SK-N-SH treated with all-trans-retinoic acid at 6 μM for 48 hours (cell line): Measurements from ENCODE around the gene AGAP3.

Source experiments
- ATAC-seq: fragments of 200-7000 bp; cut with Tn5 transposase; 3 replicates; pipeline ENCODE4 v1.9.1; 2020; ENCODE audit warnings: mild to moderate bottlenecking, moderate library complexity
- BACH2 ChIP-seq: fragments of 250-450 bp; sonication (Bioruptor Pico); IDR thresholded peaks from 2 replicates; pipeline ENCODE4 v1.9.0; 2021; ENCODE audit warnings: mild to moderate bottlenecking, borderline replicate concordance
- CREB5 ChIP-seq: fragments of 250-450 bp; sonication (Bioruptor Pico); IDR thresholded peaks from 2 replicates; pipeline ENCODE4 v1.5.1; 2020; ENCODE audit warnings: low read depth, mild to moderate bottlenecking, moderate library complexity
- CSDC2 ChIP-seq: fragments of 250-450 bp; sonication (Bioruptor Pico); IDR thresholded peaks from 2 replicates; pipeline ENCODE4 v1.5.0; 2020; ENCODE audit warnings: mild to moderate bottlenecking, moderate library complexity
- CSRNP3 ChIP-seq: fragments of 250-450 bp; sonication (Bioruptor Pico); IDR thresholded peaks from 2 replicates; pipeline ENCODE4 v1.5.1; 2021; ENCODE audit warnings: mild to moderate bottlenecking, moderate library complexity
- ESRRG ChIP-seq: fragments of 250-450 bp; sonication (Bioruptor Pico); IDR thresholded peaks from 2 replicates; pipeline ENCODE4 v1.6.1; 2021; ENCODE audit warnings: mild to moderate bottlenecking
- ISL1 ChIP-seq: fragments of 250-450 bp; sonication (Bioruptor Pico); IDR thresholded peaks from 2 replicates; pipeline ENCODE4 v2.1.2; 2022; ENCODE audit warnings: mild to moderate bottlenecking, moderate library complexity
- OSR1 ChIP-seq: fragments of 250-450 bp; sonication (Bioruptor Pico); IDR thresholded peaks from 2 replicates; pipeline ENCODE4 v1.8.0; 2022; ENCODE audit warnings: moderate library complexity, mild to moderate bottlenecking, inconsistent platforms
- PATZ1 ChIP-seq: fragments of 250-450 bp; sonication (Bioruptor Pico); IDR thresholded peaks from 2 replicates; pipeline ENCODE4 v1.8.0; 2020; ENCODE audit warnings: mild to moderate bottlenecking, moderate library complexity, borderline replicate concordance
- PPARA ChIP-seq: fragments of 250-450 bp; sonication (Bioruptor Pico); IDR thresholded peaks from 2 replicates; pipeline ENCODE4 v1.5.0; 2020; ENCODE audit warnings: mild to moderate bottlenecking, borderline replicate concordance
- RARB ChIP-seq: fragments of 250-450 bp; sonication (Bioruptor Pico); IDR thresholded peaks from 2 replicates; pipeline ENCODE4 v1.8.0; 2021; ENCODE audit warnings: mild to moderate bottlenecking, moderate library complexity
- SNAI2 ChIP-seq: fragments of 250-450 bp; sonication (Bioruptor Pico); IDR thresholded peaks from 2 replicates; pipeline ENCODE4 v1.5.0; 2020; ENCODE audit warnings: mild to moderate bottlenecking, moderate library complexity
- TCF4 ChIP-seq: fragments of 250-450 bp; sonication (Bioruptor Pico); IDR thresholded peaks from 2 replicates; pipeline ENCODE4 v1.8.0; 2021; ENCODE audit warnings: mild to moderate bottlenecking, moderate library complexity, borderline replicate concordance
- TOX ChIP-seq: fragments of 250-450 bp; sonication (Bioruptor Pico); IDR thresholded peaks from 2 replicates; pipeline ENCODE4 v1.8.0; 2021; ENCODE audit warnings: mild to moderate bottlenecking, moderate library complexity, borderline replicate concordance
- ZC3H10 ChIP-seq: fragments of 250-450 bp; sonication (Bioruptor Pico); IDR thresholded peaks from 2 replicates; pipeline ENCODE4 v1.5.1; 2021; ENCODE audit warnings: mild to moderate bottlenecking, moderate library complexity
- ZFP3 ChIP-seq: fragments of 250-450 bp; sonication (Bioruptor Pico); IDR thresholded peaks from 2 replicates; pipeline ENCODE4 v1.5.0; 2020; ENCODE audit warnings: mild to moderate bottlenecking, moderate library complexity
- ZFP30 ChIP-seq: fragments of 450-650 bp; formaldehyde crosslinking; IDR thresholded peaks from 2 replicates; pipeline ENCODE4 v1.5.0; 2022; ENCODE audit warnings: mild to moderate bottlenecking, moderate library complexity
- ZNF565 ChIP-seq: fragments of 450-650 bp; formaldehyde crosslinking; conservative IDR thresholded peaks from 2 replicates; pipeline ENCODE4 v1.5.0; 2020; ENCODE audit warnings: low read depth, mild to moderate bottlenecking, moderate library complexity
- ZNF70 ChIP-seq: fragments of 450-650 bp; formaldehyde crosslinking; IDR thresholded peaks from 2 replicates; pipeline ENCODE4 v1.5.0; 2020; ENCODE audit warnings: mild to moderate bottlenecking, moderate library complexity
- TF ChIP-seq, protein P1 (sequence below): fragments of 250-450 bp; sonication (Bioruptor Pico); IDR thresholded peaks from 2 replicates; pipeline ENCODE4 v1.8.0; 2021; ENCODE audit warnings: low read depth, mild to moderate bottlenecking, moderate library complexity, borderline replicate concordance

The AGAP3 gene

DNA sequence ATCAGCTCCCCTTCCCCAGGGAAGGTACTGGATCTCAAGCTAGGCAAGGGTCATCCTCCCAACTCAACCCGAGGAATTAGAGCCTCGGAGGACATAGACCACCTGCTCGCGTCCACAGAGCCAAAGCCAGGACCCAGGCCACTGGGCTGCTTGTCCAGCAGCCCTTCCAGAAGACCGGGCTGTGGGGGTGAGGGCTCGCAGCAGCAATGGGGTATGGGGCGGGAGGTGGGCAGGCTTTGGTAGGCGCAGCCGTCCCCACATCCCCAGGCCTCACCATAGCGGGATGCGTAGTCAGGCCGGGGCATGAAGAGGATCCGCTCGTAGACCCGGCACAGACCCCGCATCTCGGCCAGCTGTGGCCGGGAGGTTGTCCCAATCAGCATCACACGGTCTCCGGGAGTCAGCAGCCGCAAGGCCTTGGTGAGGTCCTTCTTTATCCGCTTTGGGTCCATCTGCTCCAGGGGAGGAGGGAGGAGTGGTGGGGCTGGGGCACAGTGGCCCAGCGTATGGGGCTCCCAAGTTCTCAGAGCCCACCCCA, 105.8 kb downstream of the AGAP3 start:
- no peak for TF ChIP-seq CSRNP3
- TF ChIP-seq ISL1: no peak
- TF ChIP-seq ZC3H10 (CRISPR knock-in tag): no peak
- TF ChIP-seq BACH2 (CRISPR knock-in tag): no peak
- TF ChIP-seq ZNF70 (CRISPR knock-in tag): no peak
- TF ChIP-seq OSR1 (CRISPR knock-in tag): no peak
- TF ChIP-seq, protein P1, sequence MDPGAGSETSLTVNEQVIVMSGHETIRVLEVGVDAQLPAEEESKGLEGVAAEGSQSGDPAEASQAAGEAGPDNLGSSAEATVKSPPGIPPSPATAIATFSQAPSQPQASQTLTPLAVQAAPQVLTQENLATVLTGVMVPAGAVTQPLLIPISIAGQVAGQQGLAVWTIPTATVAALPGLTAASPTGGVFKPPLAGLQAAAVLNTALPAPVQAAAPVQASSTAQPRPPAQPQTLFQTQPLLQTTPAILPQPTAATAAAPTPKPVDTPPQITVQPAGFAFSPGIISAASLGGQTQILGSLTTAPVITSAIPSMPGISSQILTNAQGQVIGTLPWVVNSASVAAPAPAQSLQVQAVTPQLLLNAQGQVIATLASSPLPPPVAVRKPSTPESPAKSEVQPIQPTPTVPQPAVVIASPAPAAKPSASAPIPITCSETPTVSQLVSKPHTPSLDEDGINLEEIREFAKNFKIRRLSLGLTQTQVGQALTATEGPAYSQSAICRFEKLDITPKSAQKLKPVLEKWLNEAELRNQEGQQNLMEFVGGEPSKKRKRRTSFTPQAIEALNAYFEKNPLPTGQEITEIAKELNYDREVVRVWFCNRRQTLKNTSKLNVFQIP: no peak
- TF ChIP-seq TOX: no peak
- TF ChIP-seq PATZ1 (CRISPR knock-in tag): no peak
- no peak for TF ChIP-seq CSDC2 (CRISPR knock-in tag)
- no peak for TF ChIP-seq ESRRG (CRISPR knock-in tag)
- TF ChIP-seq ZNF565 (CRISPR knock-in tag): no peak
- TF ChIP-seq CREB5: no peak
- no peak for TF ChIP-seq ZFP3 (CRISPR knock-in tag)
- TF ChIP-seq RARB (CRISPR knock-in tag): no peak
- TF ChIP-seq ZFP30 (CRISPR knock-in tag): no peak
- ATAC-seq: no peak

DNA sequence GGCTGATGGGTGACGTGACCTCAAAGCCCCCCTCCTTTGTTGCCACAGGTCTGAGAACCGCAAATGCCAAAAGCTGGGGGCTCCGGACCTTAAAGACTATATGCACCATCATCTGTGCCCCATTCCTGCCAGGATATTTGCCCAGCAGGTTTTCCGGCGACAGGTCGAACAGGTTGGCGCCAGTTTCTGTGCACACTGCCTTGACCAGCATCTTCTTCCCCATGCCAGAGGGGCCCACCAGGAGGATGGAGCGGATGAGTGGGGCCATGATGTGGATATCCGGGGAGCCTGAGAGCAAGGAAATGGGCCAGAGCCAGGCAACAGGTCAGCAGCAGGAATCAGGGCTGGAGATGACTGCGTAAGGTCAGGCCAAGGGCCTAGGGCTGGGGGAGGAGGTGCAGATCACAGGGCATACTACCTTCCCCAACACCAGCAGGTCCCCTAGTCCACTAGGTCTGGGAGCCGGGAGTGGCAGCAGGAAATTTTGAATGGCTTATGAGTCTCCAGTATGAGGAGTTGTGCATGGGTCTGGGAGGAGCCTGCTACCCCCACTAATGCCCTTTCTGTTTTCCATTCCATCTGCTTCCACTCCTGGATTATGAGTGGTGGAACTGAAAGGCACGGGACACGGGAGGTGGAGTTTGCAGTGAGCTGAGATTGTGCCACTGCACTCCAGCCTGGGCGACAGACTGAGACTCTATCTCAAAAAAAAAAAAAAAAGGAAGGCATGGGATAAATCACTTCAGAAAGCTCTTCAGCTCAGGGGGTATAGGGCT, 107.1 kb downstream of the AGAP3 start:
- no peak for ATAC-seq
- TF ChIP-seq TCF4 (no peak), ZNF70 (CRISPR knock-in tag) (no peak), RARB (CRISPR knock-in tag) (no peak), SNAI2 (no peak), CREB5 (no peak), PPARA (CRISPR knock-in tag) (no peak), ZC3H10 (CRISPR knock-in tag) (no peak)
- TF ChIP-seq, protein P1: no peak
- TF ChIP-seq, all 23 proteins: peak for 0
